IMR-90 (cell line): ENCODE results near the gene ABCC3. TPM values are rescaled to one million over a fixed set of nuclear protein-coding genes. Genes with fewer than 3 reads are reported as not detected.
A peak's percentile ranks its signal among the peaks of the same experiment; 100 is the strongest.

Experiments
- ATAC-seq: fragments of 200-7000 bp; cut with Tn5 transposase; 2 replicates; pipeline ENCODE4 v1.9.1; 2020; ENCODE audit warnings: low read depth, mild to moderate bottlenecking, moderate library complexity
- BruUV-seq: library from RNA; stranded (reverse); fragments of 400-500 nt; replicated peaks from 2 replicates; lab custom pipeline; 2021; lab: Mats Ljungman, UMichigan
- CTCF ChIA-PET: fragments of 300-600 bp; formaldehyde crosslinking; extraction: SDS; loops from one replicate; lab custom pipeline; 2021; ENCODE audit warnings: antibody characterized with exemption; lab: Yijun Ruan, JAX
- POLR2A ChIA-PET: fragments of 300-600 bp; sonication (Branson Sonifier 250); formaldehyde crosslinking; loops from one replicate; lab custom pipeline; 2022; ENCODE audit warnings: antibody characterized with exemption; ENCODE audit not compliant: unreplicated experiment; lab: Charles Lee
- DNase-seq: peaks from one replicate; pipeline ENCODE4 v3.0.0; 2013
- H2AFZ ChIP-seq: replicated peaks from 2 replicates; pipeline ENCODE3; 2013; ENCODE audit warnings: low read length, mild to moderate bottlenecking; ENCODE audit not compliant: poor library complexity
- H2AK5ac ChIP-seq: 2 replicates; pipeline ENCODE4 v1.6.1; 2013; ENCODE audit warnings: low read depth, low read length, inconsistent platforms
- H2AK9ac ChIP-seq: replicated peaks from 2 replicates; pipeline ENCODE3; 2013; ENCODE audit warnings: mild to moderate bottlenecking, low read depth, low read length, moderate library complexity; ENCODE audit not compliant: poor library complexity
- H2BK120ac ChIP-seq: 2 replicates; pipeline ENCODE4 v1.6.1; 2013; ENCODE audit warnings: low read depth, low read length, inconsistent platforms
- H2BK15ac ChIP-seq: 3 replicates; pipeline ENCODE4 v1.6.1; 2013; ENCODE audit warnings: low read depth, low read length, inconsistent platforms
- H2BK20ac ChIP-seq: 2 replicates; pipeline ENCODE4 v1.6.1; 2013; ENCODE audit warnings: low read depth, mild to moderate bottlenecking, inconsistent platforms, low read length, moderate library complexity
- H2BK5ac ChIP-seq: 2 replicates; pipeline ENCODE4 v1.6.1; 2013; ENCODE audit warnings: mild to moderate bottlenecking, low read depth, low read length, inconsistent platforms; ENCODE audit not compliant: poor library complexity, severe bottlenecking
- H3K14ac ChIP-seq: replicated peaks from 2 replicates; pipeline ENCODE4 v1.6.1; 2013; ENCODE audit warnings: low read depth, low read length, inconsistent platforms
- H3K18ac ChIP-seq: 2 replicates; pipeline ENCODE4 v1.6.1; 2013; ENCODE audit warnings: low read depth, low read length, control low read depth
- H3K23ac ChIP-seq: 2 replicates; pipeline ENCODE4 v1.6.1; 2013; ENCODE audit warnings: low read depth, low read length, inconsistent platforms
- H3K27ac ChIP-seq: 2 replicates; pipeline ENCODE4 v1.5.1; 2013; ENCODE audit warnings: mild to moderate bottlenecking, control low read depth, low read length; ENCODE audit not compliant: insufficient read depth
- H3K27me3 ChIP-seq: 2 replicates; pipeline ENCODE4 v1.6.1; 2013; ENCODE audit warnings: low read length; ENCODE audit not compliant: control insufficient read depth, insufficient read depth
- H3K36me3 ChIP-seq: 2 replicates; pipeline ENCODE4 v1.6.1; 2013; ENCODE audit warnings: low read length, mixed read lengths; ENCODE audit not compliant: control insufficient read depth, insufficient read depth
- H3K4ac ChIP-seq: 2 replicates; pipeline ENCODE4 v1.6.1; 2013; ENCODE audit warnings: low read depth, low read length, inconsistent platforms
- H3K4me1 ChIP-seq: 2 replicates; pipeline ENCODE4 v1.6.1; 2013; ENCODE audit warnings: low read length, mixed read lengths; ENCODE audit not compliant: control insufficient read depth, insufficient read depth
- H3K4me2 ChIP-seq: 2 replicates; pipeline ENCODE4 v1.6.1; 2013; ENCODE audit warnings: low read depth, mild to moderate bottlenecking, control low read depth, low read length, moderate library complexity
- H3K4me3 ChIP-seq: 2 replicates; pipeline ENCODE4 v1.5.1; 2013; ENCODE audit warnings: low read depth, mild to moderate bottlenecking, control low read depth, low read length, moderate library complexity; ENCODE audit not compliant: insufficient read depth
- H3K56ac ChIP-seq: 2 replicates; pipeline ENCODE4 v1.6.1; 2013; ENCODE audit warnings: low read length, inconsistent platforms; ENCODE audit not compliant: insufficient read depth; ENCODE audit errors: extremely low read depth
- H3K79me1 ChIP-seq, 2 experiments: 2 replicates each; pipeline ENCODE4 v1.6.1; 2013; ENCODE audit warnings: low read length in 2 of 2, inconsistent platforms in 1 of 2, low read depth in 1 of 2
- H3K9ac ChIP-seq: 2 replicates; pipeline ENCODE4 v1.6.1; 2013; ENCODE audit warnings: low read depth, low read length, control low read depth
- H3K9me1 ChIP-seq: 2 replicates; pipeline ENCODE4 v1.6.1; 2013; ENCODE audit warnings: low read length, inconsistent platforms; ENCODE audit not compliant: insufficient read depth
- H3K9me3 ChIP-seq: 2 replicates; pipeline ENCODE4 v1.6.1; 2013; ENCODE audit warnings: low read length; ENCODE audit not compliant: control insufficient read depth, insufficient read depth
- H4K20me1 ChIP-seq: 2 replicates; pipeline ENCODE4 v1.6.1; 2013; ENCODE audit warnings: low read length, inconsistent platforms; ENCODE audit not compliant: insufficient read depth
- H4K5ac ChIP-seq: 2 replicates; pipeline ENCODE4 v1.6.1; 2013; ENCODE audit warnings: mild to moderate bottlenecking, low read depth, low read length, control low read depth
- H4K8ac ChIP-seq, 2 experiments: 2 replicates each; pipeline ENCODE4 v1.6.1; 2013; ENCODE audit warnings: low read depth in 2 of 2, low read length in 2 of 2, control low read depth in 1 of 2, inconsistent platforms in 1 of 2
- H4K91ac ChIP-seq: 2 replicates; pipeline ENCODE4 v1.6.1; 2013; ENCODE audit warnings: low read depth, low read length, inconsistent platforms; ENCODE audit not compliant: insufficient read depth
- POLR2A ChIP-seq: IDR thresholded peaks from 2 replicates; pipeline ENCODE4 v1.6.1; 2012; ENCODE audit warnings: mild to moderate bottlenecking, low read depth, low read length
- WGBS, 2 experiments: methylation state at CpG; one replicate each; pipeline versions ENCODE4 v1.1.5 to v1.1.7; 2013; ENCODE audit warnings: missing lambda C conversion rate in 2 of 2; ENCODE audit not compliant: insufficient read length in 1 of 2; ENCODE audit errors: extremely low coverage in 2 of 2; 5-methylcytosine and 5-hydroxymethylcytosine counted together
- dilution Hi-C: fragments of 300-500 bp; cut with HindIII; formaldehyde crosslinking; loops from one replicate; pipeline ENCODE4 v1.14.3; 2018; ENCODE audit warnings: low sequenced_read_pairs; ENCODE audit not compliant: unreplicated experiment
- in situ Hi-C: fragments of 300-500 bp; cut with MboI; formaldehyde crosslinking; loops from 3 replicates; pipeline ENCODE4 v1.14.3; 2019; ENCODE audit warnings: low sequenced_read_pairs, inconsistent platforms, mixed read lengths
- intact Hi-C: fragments of 100-400 bp; cut with micrococcal nuclease; formaldehyde crosslinking; loops from 2 replicates; pipeline ENCODE4 v1.10.0; 2022
- polyA plus RNA-seq, 3 experiments: library from polyadenylated mRNA; depleted of rRNA; stranded (reverse); fragments of >200 nt; gene quantifications; 2 replicates each; pipeline ENCODE4 v1.2.3, GENCODE V29; 2012; ENCODE audit warnings: low replicate concordance in 1 of 3
- total RNA-seq: library from RNA; depleted of rRNA; stranded (reverse); fragments of >200 nt; gene quantifications from 2 replicates; pipeline ENCODE4 v1.2.3, GENCODE V29; 2012
- TF ChIP-seq, protein P1 (sequence below): fragments of 150-350 bp; IDR thresholded peaks from 2 replicates; pipeline ENCODE4 v1.6.1; 2017; ENCODE audit warnings: mild to moderate bottlenecking, antibody characterized with exemption, low read length, low read depth

Gene ABCC3
- total and polyA plus RNA-seq, 2 of the 4 experiments (the other 2 are of a cell fraction), result 3.2 to 6.6 TPM

DNA sequence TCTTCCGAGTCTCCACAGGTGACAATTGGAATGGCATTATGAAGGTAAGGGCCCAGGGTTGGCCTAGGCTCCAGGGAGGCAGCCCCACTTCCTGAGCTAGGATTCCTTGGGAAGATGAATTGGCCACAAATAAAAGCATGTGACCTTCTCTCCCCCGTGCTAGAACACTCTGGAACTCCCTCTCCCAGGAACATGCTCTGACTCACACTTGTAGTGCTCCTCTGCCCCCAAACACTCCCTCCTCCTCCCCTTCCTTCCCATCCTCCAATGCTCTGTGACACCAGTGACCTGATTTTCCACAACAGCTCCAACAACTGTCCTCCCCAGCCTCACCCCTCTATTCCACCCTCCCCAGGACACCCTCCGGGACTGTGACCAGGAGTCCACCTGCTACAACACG lies 16.4 kb upstream of the ABCC3 start:
- CTCF ChIA-PET, result no interaction called here
- Histone ChIP-seq H4K5ac (no peak overlapping the region), H3K18ac (no peak overlapping the region), H3K9me1 (peaks cover 6% of the 10 kb centered on the region; the same call in 1 of the 2 replicates), H3K9me3 (no peaks in the 10 kb centered on the region), H3K27me3 (no peaks in the 10 kb centered on the region; the same call in 1 of the 2 replicates), H3K4ac (no peak overlapping the region), H2BK15ac (no peak overlapping the region), H2BK20ac (no peak overlapping the region), H4K8ac (no peak overlapping the region), H3K9ac (no peak overlapping the region), H2AFZ (no peak overlapping the region), H3K27ac (no peak overlapping the region), H3K4me2 (no peak overlapping the region), H3K23ac (no peak overlapping the region), H3K14ac (no peak overlapping the region; the same call in 1 of the 2 replicates), H3K4me3 (no peak overlapping the region), H2BK120ac (no peak overlapping the region), H3K79me1 (no peaks in the 10 kb centered on the region), H2BK5ac (no peak overlapping the region), H2AK5ac (peak overlapping the region; percentile 47), H4K20me1 (no peaks in the 10 kb centered on the region), H3K4me1 (peaks cover 2% of the 10 kb centered on the region), H3K56ac (no peak overlapping the region), H2AK9ac (peak overlapping the region; percentile 79), H4K91ac (no peak overlapping the region), H3K36me3 (no peaks in the 10 kb centered on the region)
- no TSS peak for BruUV-seq
- WGBS, 2 experiments, result no CpG with 5 or more reads among the region's 4 CpGs
- dilution Hi-C loops, result no loop called here
- intact Hi-C loops, result no loop called here
- in situ Hi-C loops, result no loop called here
- TF ChIP-seq, protein P1, sequence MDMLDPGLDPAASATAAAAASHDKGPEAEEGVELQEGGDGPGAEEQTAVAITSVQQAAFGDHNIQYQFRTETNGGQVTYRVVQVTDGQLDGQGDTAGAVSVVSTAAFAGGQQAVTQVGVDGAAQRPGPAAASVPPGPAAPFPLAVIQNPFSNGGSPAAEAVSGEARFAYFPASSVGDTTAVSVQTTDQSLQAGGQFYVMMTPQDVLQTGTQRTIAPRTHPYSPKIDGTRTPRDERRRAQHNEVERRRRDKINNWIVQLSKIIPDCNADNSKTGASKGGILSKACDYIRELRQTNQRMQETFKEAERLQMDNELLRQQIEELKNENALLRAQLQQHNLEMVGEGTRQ, result peak; percentile 25; the same call in 1 of the 2 replicates
- no peak for TF ChIP-seq POLR2A
- POLR2A ChIA-PET, result no interaction called here
- no peak; the same call in 1 of the 2 replicates for ATAC-seq
- DNase-seq, result peak; percentile 21
